HEK293T (cell line): ENCODE measurements around the gene DDOST.

Source experiments
- CTBP1 ChIP-seq: fragments of 450-650 bp; IDR thresholded peaks from 2 replicates; pipeline ENCODE4 v1.6.1; 2016; ENCODE audit warnings: borderline replicate concordance
- FOXM1 ChIP-seq: fragments of 450-650 bp; IDR thresholded peaks from 2 replicates; pipeline ENCODE4 v1.6.1; 2017; ENCODE audit warnings: mild to moderate bottlenecking, borderline replicate concordance
- HDGF ChIP-seq: fragments of 450-650 bp; IDR thresholded peaks from 2 replicates; pipeline ENCODE4 v1.6.1; 2017; ENCODE audit warnings: antibody characterized with exemption, borderline replicate concordance
- L3MBTL2 ChIP-seq: fragments of 450-650 bp; conservative IDR thresholded peaks from 2 replicates; pipeline ENCODE4 v1.6.1; 2016; ENCODE audit warnings: mild to moderate bottlenecking
- LEF1 ChIP-seq: fragments of 450-650 bp; IDR thresholded peaks from 2 replicates; pipeline ENCODE4 v1.6.1; 2017; ENCODE audit warnings: mild to moderate bottlenecking, borderline replicate concordance
- NFRKB ChIP-seq: fragments of 450-650 bp; IDR thresholded peaks from 2 replicates; pipeline ENCODE4 v1.6.1; 2016; ENCODE audit warnings: mild to moderate bottlenecking, moderate library complexity
- SP1 ChIP-seq: fragments of 450-650 bp; IDR thresholded peaks from 2 replicates; pipeline ENCODE4 v1.6.1; 2017
- TARDBP ChIP-seq: fragments of 450-650 bp; IDR thresholded peaks from 2 replicates; pipeline ENCODE4 v1.6.1; 2016

GRCh38 chr1:20619999-20620398, 41.2 kb downstream of the DDOST start:
- TF ChIP-seq HDGF (no peak), NFRKB (no peak), TARDBP (no peak), SP1 (no peak), FOXM1 (no peak), CTBP1 (no peak), LEF1 (no peak), L3MBTL2 (no peak)
